Activated T-cell treated with anti-CD3 and anti-CD28 coated beads for 48 hours (primary cell): ENCODE data around the gene MSI2.

Experiments used
- DNase-seq: peaks from one replicate; pipeline ENCODE4 v3.0.0-alpha.2; 2020; ENCODE audit warnings: low read depth

Gene MSI2

DNA sequence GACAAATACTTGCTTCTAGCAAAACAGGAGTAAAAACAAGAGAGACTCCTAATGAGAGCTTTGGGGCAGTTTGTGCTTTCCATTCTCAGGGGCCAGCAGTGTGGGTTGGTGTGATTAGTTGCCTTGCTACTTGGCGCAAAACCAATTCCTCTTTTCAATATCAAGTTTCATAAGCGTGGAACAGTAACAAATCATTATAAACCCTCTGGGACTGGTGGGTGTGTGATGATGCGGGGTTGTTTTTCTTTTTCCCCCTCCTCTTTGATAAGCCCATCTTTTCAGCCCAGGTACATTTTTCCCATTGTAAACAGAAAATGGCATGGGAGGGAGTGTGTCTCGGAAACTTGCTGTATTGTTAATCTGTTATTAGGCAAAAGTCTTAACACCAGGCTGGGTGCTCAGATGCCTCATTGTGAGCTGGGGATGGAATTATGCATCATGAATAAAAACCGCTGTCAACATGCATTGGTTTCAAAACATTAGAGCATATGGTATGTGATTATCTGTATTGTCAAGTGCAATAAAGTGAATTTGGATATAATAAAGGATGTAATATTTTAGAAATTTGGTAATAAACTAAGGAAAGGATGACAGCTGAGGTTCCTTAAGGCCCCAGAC lies 322.4 kb downstream of the MSI2 start:
- DNase-seq = no peak

DNA sequence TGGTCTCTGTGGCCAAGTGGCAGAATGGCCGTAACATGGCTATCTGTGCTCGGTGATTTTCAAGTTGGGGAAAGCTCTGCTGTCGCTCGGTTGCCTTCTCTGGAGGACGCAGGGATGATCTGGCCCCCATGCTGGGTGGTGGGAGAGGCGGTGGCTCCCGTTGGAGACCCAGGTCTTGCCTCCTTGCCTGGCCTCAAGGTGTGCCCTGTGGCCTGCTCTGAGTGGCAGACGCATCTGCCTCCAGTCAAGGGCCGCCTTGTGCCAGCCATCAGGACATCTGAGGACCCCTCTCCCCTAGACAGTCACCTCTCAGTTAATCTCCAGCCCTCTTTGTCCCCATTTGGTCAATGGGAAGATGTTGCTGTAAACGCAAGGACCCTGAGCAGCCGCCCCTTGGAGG lies 322.9 kb downstream of the MSI2 start:
- DNase-seq = no peak

DNA sequence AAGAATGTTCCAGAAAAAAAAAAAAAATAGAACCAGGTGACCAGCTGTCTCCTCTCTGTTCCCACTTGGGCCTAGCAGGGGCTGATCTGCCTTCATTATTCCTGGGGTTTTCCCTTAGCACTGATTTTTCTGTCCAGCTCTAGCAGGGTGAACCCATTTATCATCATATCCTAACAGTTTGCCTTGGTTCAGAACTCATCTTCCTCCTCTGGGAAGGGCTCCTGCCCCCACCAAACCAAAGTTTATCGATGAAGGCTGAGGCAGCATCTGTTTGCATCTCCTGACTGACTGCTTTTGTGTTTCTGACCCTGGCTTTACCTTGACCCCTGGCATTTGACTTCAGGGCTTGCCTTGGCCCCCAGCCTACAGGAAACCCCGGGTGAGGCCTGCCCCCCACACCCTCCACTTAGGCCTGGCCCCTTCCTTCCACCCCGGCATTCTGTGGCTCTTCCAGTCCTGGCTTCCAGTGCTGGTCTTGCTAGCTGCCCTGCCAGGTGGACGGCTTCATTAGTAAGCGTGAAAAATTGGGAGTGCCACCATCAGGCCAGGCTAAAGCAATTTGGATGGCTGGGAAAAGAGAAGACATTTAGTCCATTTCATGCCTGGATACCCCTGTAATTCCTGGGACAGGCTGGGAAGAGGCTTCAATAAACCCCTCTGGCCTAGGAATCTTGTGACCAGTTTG lies 323.9 kb downstream of the MSI2 start:
- DNase-seq = no peak

DNA sequence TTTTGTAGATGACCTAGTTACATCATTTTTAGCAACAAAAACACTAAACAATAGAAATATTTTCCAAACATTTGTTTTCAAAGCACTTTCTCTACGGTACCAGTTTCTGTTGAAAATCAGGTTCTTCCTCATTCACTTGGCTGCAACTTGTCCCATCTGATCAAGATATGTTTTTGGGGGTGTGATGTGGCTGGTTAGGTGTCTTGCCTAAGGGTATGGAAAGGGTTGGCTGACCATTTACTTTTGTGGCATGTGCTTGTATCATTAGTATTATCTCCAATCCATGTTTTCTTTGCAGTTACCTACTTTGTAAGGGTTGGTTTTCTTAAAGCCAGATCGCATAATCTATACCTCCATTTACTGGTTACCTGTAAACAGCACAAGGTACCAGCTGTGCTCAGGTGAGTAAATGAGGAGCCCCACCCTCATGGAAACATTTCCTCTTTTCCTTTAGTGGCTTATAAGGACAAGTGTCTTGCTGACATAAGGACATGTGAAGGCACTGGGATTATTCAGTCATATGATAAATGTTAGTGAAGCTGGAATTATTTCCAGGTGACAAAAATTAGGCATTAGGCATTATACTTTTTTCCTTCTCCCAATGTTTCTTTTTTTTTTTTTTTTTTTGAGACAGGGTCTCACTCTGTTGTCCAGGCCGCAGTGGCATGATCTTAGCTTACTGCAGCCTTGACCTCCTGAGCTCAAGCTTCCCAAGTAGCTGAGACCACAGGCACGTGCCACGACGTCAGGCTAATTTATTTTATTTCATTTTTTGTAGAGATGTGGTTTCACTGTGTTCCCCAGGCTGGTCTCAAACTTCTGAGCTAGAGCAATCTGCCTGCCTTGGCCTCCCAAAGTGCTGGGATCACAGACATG lies 326.8 kb downstream of the MSI2 start:
- DNase-seq = no peak

DNA sequence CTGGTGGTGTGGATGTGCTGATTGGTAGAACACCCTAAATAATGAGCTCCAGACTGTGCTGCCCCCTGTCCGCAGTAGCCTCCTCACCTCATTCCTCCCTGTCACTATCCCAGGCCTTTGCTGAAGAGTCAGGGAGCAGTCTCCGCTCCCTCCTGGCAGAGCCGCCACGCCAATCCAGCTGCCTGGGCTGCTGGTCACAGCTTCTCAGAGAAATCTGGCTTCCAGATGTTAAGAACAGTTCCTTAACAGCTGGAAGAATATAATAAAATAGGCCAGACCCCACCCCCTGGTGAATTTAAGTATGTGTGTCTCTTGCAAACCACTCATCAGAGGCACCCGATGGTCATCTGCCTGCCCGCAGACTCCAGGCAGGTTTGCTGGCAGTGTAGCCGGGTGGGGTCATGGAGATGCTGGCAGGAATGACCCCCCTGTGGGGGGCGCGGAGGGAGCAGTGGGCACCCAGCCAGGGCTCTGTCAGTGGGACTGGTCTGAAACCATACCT lies 327.8 kb downstream of the MSI2 start:
- no peak for DNase-seq

DNA sequence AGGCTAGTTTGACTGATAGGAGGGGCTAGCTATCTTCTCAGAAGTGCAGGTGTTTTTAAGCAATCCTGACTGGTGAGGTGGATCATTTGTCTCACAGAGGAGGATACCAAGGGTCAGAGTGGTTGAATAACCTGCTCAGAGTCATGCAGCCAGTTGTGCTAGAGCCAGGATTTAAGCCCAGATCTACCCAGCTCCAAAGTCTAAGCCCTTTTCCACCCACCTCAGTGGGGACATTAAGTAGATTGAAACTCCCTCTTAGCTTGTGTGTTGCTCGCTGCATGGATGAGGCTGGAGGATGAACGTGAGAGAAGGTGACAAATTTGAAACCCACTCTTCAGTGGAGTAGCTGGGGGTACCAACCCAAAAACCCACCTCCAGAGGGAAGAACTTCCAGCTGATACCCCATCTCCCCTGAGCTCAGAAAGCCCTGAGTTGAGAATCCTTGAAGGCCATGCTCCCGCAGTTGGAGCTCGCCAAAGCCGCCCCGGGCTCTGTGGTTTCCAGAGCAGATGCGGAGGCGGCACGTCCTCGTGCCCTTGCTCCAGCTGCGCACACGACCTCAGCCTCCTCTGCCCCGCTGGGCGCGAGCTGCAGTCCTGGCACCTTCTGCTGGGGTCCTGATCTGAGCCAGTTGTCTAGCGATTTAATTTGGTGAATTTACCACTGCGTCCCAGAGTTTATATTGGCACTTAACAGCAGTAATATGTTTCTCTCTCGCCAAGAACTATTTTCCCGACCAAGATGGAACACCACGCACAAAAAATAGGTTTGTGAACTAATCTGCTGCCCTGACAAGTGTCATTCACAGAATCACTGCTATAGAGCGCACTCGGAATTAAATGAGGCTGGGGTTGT lies 329.2 kb downstream of the MSI2 start:
- DNase-seq = no peak

DNA sequence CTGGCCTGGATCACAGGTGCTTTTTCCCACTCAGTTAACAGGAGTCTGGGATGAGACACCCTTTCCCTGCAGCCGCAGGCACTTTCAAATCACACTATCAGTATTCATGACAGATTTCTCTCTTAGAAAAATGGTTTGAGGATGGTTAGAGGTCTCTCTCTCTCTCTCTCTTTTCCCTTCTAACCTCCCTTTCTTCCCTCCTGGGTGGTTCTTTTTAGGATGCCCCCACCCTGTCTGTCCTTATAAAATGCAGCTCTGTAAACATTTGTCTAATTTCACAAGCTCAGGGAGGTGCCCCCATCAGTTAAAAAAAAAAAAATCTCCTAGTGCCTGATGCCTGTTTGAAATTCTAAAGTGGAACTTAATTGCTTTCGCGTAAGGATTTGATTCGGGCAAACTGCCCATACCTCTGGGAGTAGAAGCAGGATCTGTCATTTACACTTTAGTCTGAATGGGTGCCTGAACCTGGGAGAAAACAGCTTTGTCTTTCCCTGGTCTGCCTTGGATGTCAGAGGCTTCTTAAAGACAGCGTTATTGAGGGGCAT lies 329.9 kb downstream of the MSI2 start:
- DNase-seq = no peak

DNA sequence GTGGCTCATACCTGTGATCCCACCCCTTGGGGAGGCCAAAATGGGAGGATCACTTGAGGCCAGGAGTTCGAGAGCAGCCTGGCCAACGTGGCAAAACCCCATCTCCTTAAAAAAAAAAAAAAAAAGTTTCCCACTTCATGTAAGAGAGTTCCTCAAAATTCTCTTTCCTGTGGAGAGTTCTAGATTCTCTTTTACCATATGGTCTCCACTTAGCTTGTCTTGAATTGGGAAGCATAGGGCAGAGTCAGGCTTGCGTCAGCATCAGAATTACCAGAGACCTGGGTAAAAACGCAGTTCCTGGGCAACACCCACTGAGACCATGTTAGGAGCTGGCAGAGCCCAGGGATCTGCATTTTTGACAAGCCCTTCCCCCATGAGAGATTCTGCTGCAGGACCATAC lies 330.4 kb downstream of the MSI2 start:
- DNase-seq = no peak

DNA sequence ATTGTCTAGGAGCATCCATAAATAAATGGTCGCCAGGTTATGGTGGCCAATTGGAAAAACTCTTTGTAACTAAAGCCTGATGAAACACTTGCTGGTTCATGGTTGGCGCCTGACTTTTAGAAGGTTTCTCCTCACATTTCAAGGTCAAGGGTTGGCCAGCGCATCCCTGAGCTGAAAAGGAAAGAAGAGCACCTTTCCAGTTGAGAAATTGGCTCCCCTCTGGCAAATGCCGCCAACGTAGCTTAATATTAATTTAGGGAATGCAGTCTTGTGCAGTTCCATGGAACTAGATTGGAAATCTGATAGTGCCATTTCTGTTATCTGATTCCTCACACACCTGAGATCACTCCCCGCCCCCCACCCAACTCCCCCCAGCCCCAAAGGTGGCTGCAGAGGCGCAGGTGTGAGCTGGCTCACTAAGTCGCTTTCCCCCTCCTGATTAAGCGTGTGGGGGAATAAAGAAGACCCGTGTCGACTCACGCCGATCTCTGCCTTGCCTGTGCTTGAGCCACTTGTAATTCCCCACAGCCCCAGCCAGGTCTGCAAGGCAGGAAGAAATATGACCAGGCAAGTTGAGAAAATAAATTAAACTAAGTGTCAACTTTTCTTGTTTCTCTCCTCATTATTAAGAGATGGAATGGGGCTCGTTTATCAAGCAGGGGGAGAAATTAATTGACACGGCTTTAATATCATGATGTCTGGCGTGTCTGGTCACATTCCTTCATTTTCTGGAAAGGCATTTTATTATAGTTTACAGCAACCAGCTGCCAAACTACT lies 331.1 kb downstream of the MSI2 start:
- no peak for DNase-seq

DNA sequence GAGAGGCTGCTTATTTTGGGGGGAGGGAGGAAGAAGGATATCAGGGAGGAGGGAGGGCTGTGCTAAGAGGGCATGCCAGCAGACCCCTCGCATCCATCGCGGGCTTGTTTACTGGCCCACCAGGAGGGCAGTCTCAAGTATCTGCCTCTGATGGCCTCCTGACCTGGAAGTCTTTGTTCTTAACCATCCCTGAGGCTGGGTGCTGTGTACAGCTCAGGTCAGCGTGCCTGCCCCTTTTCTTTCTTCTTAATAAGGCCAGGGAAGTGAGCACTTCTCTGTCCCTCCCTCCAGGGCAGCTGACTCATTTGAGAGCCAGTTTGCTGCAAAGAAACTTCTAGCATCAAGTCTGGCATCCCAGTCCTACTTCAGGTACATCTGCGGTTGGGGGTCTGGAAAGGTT lies 331.8 kb downstream of the MSI2 start:
- DNase-seq = no peak

DNA sequence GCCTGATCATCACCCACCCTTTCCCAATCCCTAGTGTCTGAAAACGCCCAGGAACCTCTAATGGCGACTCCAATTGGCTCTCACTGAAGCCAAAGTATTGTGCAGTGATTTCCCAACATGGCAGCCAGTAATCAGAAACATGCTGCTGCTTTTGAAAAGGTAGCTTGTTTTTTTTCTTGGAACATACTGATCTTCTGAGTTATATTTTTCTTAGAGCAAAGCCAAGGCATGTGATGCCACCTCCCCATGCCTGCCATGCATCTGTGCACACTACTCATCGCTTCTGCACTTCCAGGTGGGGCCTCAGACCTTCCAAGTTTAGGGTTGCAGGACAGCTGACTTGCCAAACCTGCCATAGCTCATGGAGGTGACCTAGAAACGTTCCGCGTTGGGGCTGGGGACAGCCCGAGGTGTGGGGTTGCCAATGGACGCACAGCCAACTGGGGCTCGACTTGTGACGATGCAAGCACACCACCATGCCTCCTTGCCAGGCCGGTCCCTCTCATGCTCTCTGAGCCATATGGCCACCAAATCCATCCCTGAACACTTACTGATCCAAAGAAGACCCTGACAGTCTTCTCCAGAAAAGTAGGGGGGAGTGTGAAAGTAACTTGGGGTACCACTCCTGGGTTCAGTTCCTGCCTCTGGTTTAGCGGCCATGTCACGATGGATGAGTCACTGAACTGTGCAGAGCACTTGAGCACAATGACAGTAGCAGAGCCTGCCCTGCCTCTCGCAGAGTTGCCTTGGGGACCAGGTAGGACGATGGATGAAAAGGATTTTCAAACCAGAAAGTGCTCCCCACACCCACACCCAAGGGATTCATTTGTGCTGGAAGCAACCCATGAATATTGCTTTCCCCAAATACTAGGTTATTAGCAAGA lies 333.1 kb downstream of the MSI2 start:
- no peak for DNase-seq

DNA sequence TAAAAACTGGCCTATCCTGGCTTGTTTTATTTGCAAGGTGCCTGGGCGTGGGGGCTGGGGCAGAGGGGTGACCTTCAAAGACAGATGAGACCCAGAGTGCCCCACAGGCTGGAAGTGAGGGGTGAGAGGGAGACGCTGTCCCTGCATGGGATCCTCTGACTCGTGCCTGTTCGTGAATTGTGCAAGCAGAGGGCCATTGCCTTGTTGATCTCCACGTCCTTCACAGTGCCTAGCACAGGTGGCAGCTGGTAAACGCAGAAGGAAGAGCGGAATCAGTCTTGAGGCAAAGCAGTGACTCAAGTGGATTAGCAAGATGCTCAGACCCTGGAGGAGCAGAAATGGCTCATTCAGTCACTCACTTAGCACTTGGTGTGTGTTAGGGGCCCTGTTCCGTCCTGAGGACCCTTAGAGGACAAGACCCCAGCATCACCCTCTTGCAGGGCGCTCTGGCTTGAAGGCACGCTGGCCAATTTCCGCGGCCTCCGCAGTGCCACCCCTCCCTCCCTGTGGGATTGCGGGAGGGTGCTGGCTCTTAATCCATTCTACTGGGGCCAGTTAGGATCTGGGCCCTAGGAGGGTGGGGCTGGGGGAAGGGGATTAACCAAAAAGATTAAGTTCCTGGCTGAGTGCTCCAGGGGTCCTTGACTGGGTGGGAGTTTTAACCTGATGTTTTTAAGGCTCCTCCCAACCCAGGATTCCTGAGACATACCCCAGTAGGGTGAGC lies 337.6 kb downstream of the MSI2 start:
- no peak for DNase-seq

DNA sequence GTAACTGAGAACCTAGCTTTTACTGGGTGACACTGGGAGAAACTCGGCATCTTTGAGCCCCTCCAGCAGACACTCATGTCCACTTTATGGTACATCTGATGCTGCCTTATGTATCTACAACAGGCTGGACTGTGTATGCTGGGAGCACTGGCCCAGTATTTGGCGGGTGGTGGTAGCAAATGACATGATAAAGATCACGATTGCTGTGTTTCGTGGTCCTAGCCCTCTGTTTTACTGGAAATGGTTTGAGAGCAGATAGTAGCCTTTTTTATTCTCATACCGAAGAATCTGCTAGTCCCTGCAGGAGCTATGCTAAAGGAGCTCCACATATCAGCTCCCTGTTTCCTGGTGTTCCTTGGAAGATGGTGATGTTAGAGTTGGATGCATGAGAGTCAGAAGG lies 338.4 kb downstream of the MSI2 start:
- DNase-seq = no peak

DNA sequence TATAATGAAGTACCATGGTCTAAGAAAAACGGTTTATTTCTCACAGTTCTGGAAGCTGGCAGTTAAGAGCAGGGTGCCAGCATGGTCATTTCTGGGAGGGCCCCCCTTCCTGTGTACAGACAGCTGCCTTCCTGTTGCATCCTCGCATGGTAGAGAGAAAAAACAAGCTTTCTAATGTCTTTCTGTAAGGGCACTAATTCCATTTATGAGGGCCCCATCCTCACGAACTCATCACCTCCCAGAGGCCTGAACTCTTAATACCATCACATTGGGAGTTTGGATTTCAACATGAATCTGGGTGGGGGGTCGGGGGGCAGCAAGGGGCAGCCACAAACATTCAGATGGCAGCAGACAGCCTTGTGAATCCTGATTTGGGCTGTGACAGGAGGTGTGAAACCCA lies 339.1 kb downstream of the MSI2 start:
- DNase-seq = no peak

DNA sequence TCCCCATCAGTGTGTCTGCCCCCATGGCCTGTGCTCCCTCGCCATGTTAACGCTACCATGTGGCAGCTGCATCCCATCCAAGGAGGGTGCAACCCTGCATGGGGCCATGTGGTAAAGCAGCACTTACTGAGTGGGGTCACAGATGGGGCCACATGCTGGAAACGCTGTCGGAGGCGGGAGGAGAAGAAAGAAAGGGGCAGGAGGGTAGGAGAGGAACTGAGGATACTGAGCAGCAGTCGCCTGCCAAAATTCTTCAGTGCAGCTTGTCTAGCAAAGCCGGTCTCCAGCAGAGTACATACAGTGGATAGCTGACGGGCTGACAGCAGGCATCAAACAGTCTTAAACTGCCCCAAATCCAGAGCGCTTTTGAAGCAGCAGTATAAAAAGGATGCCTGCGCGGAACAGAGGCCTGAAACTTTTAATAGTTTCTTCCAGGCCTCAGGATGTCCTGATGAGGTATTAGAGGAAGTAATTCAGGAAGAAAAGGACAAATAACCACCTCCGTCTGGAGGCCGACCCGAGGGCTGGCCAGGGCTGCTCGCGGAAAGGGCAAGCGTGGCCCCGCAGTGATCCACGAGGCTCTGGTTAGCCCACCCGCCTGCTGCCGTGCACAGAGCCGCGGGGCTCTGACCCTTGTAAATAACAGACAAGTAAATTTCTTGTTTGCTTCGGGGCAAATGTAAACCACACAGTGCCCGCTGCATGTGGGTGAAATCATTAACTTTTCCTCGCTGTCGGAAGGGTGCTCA lies 339.8 kb downstream of the MSI2 start:
- DNase-seq = no peak

DNA sequence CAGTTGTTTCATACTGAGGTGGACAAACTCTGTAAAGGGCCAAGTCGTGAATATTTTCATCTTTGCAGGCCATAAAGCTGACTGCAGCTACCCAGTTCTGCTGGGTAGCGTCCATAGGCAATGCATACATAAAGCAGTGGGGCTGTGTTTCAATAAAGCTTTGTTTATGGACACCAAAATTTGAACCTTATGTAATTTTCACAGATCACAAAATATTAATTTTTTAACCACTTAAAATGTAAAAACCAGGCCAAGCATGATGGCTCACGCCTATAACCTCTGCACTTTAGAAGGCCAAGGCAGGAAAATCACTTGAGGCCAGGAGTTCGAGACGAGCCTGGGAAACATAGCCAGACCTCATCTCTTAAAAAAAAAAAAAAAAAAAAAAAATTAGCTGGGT lies 340.8 kb downstream of the MSI2 start:
- DNase-seq = no peak

DNA sequence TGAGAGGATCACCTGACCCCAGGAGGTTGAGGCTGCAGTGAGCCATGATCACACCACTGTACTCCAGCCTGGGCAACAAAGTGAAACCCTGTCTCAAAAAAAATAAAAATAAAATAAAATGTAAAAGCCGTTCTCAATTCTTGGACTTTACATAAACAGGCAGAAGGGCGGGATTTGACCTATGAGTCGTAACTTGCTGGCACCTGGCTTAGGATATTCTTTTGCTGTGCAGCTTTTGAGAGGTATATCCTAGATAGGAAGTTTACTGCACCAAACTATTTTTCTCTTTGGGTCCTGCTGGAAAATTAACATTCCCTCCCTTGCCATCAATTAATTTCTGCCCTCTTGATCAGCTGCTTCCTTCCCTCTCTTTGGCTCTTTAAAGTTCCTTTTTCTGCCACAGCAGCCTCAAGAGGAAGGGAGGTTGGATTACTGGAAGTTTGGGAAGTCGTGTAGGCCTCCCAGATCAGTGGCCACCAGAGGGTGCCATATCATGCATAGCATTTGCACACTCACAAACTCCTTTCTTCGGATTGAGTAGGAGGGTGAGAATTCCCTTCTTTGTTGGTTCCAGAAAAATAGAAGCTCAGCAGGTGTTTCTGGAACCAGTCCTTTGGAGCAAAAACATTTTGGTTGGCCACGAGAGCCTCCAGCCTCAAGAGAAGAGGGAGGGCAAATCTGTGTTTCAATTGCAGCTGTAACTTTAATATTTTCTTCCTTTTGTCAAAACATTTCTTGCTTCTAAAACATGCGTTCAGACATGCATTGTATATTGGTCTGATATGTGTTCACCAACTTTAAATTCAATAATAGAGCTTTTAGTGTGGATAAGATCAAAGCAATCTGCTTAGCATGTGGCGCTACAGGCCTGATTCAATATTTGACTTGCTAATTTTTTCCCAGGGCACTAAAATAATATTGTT lies 341.5 kb downstream of the MSI2 start:
- DNase-seq = no peak
